NCI-H82 treated with DMSO at 0.1 percent for 48 hours (cell line): ENCODE data around the gene BFSP2.
A peak's percentile ranks its signal among the peaks of the same experiment; 100 is the strongest.

Experiments
- DNase-seq: peaks from one replicate; lab custom pipeline; 2025; ENCODE audit not compliant: unreplicated experiment; lab: John Stamatoyannopoulos, UW

The BFSP2 gene

GRCh38 chr3:133383175-133383574 lies 16.7 kb upstream of the BFSP2 start:
- no peak for DNase-seq

- no peak for DNase-seq
Measured at GRCh38 chr3:133383741-133384140, 16.1 kb upstream of the BFSP2 start.

GRCh38 chr3:133384331-133385027 lies 15.4 kb upstream of the BFSP2 start:
- DNase-seq: peak; percentile 64

GRCh38 chr3:133386876-133387275 lies 13.0 kb upstream of the BFSP2 start:
- DNase-seq: no peak

GRCh38 chr3:133387341-133387740 lies 12.5 kb upstream of the BFSP2 start:
- DNase-seq: no peak

GRCh38 chr3:133388696-133389395 lies 11.0 kb upstream of the BFSP2 start:
- DNase-seq: no peak

- no peak for DNase-seq
Measured at GRCh38 chr3:133390715-133391114, 9.1 kb upstream of the BFSP2 start.

GRCh38 chr3:133393204-133393603 lies 6.7 kb upstream of the BFSP2 start:
- no peak for DNase-seq

GRCh38 chr3:133393691-133394474 lies 6.0 kb upstream of the BFSP2 start:
- no peak for DNase-seq

- DNase-seq: no peak
Measured at GRCh38 chr3:133394561-133395311, 5.1 kb upstream of the BFSP2 start.

- no peak for DNase-seq
Measured at GRCh38 chr3:133396906-133397305, 3.0 kb upstream of the BFSP2 start.

GRCh38 chr3:133401374-133402135 lies 1.7 kb downstream of the BFSP2 start:
- DNase-seq: no peak

- DNase-seq: no peak
Measured at GRCh38 chr3:133404920-133405319, 5.1 kb downstream of the BFSP2 start.

- no peak for DNase-seq
Measured at GRCh38 chr3:133408366-133408765, 8.5 kb downstream of the BFSP2 start.

- no peak for DNase-seq
Measured at GRCh38 chr3:133408961-133409360, 9.1 kb downstream of the BFSP2 start.

GRCh38 chr3:133410191-133410892 lies 10.5 kb downstream of the BFSP2 start:
- DNase-seq: no peak

- no peak for DNase-seq
Measured at GRCh38 chr3:133412183-133413132, 12.6 kb downstream of the BFSP2 start.

- no peak for DNase-seq
Measured at GRCh38 chr3:133413161-133414020, 13.5 kb downstream of the BFSP2 start.
